GM10266 (cell line): ENCODE results near the gene ZNF586.
"Not testable (repeated sequence)": the region's sequence is repeated elsewhere in the genome, so short reads cannot be mapped to it uniquely, and the experiment has no call there.

Experiments used
- DNase-seq: peaks from one replicate; pipeline ENCODE4 v3.0.0; 2012; ENCODE audit errors: extremely low spot score
- CTCF ChIP-seq: IDR thresholded peaks from 2 replicates; pipeline ENCODE4 v1.5.1; 2012; ENCODE audit warnings: mild to moderate bottlenecking, low read depth; ENCODE audit not compliant: control insufficient read depth, insufficient read depth; ENCODE audit errors: missing control alignments

The ZNF586 gene

GRCh38 chr19:57776764-57777296, 7.4 kb downstream of the ZNF586 start:
- no peak for TF ChIP-seq CTCF
- DNase-seq = no peak

GRCh38 chr19:57778336-57778735, 8.9 kb downstream of the ZNF586 start:
- no peak for DNase-seq
- no peak for TF ChIP-seq CTCF

GRCh38 chr19:57779220-57779845, 9.9 kb downstream of the ZNF586 start:
- DNase-seq = no peak
- no peak for TF ChIP-seq CTCF

GRCh38 chr19:57786286-57786685, 16.8 kb downstream of the ZNF586 start:
- no peak for DNase-seq
- TF ChIP-seq CTCF = no peak

GRCh38 chr19:57786906-57787305, 17.4 kb downstream of the ZNF586 start:
- no peak for DNase-seq
- TF ChIP-seq CTCF = no peak

- DNase-seq = no peak
- no peak for TF ChIP-seq CTCF
These were observed 18.7 kb downstream of the ZNF586 start for GRCh38 chr19:57788114-57788692.

- DNase-seq = no peak
- no peak for TF ChIP-seq CTCF
These were observed 19.8 kb downstream of the ZNF586 start for GRCh38 chr19:57789288-57789687.

- not testable (repeated sequence) for DNase-seq
These were observed 27.1 kb downstream of the ZNF586 start for GRCh38 chr19:57796580-57796979.
